DND-41 (cell line): ENCODE measurements around the gene LIMS2.

ENCODE experiments used
- CTCF ChIP-seq: IDR thresholded peaks from 2 replicates; pipeline ENCODE4 v1.5.1; 2012; ENCODE audit warnings: borderline replicate concordance, low read length, moderate library complexity, mild to moderate bottlenecking; ENCODE audit not compliant: poor library complexity, severe bottlenecking; ENCODE audit errors: extremely low read depth
- EZH2 ChIP-seq: IDR thresholded peaks from 3 replicates; pipeline ENCODE4 v1.6.1; 2012; ENCODE audit warnings: borderline replicate concordance, low read depth, mild to moderate bottlenecking, moderate library complexity, low read length, inconsistent platforms; ENCODE audit not compliant: severe bottlenecking

- no peak for TF ChIP-seq CTCF
- TF ChIP-seq EZH2, result no peak
Observed at GRCh38 chr2:127694986-127695385, 19.7 kb upstream of the LIMS2 start.
